Activated CD4-positive, alpha-beta T cell treated with anti-CD3 and anti-CD28 coated beads for 36 hours (primary cell): ENCODE data around the gene CACNA1C. TPM values are rescaled to one million over a fixed set of nuclear protein-coding genes. Genes with fewer than 3 reads are reported as not detected.

Source experiments
- ATAC-seq: fragments of 200-7000 bp; cut with Tn5 transposase; one replicate; pipeline ENCODE4 v1.10.0; 2021; ENCODE audit warnings: mild to moderate bottlenecking, moderate library complexity
- CTCF ChIA-PET: fragments of 350-600 bp; sonication (Branson Sonifier 250); formaldehyde crosslinking; loops from one replicate; lab custom pipeline; 2021; ENCODE audit warnings: antibody characterized with exemption; lab: Charles Lee
- POLR2A ChIA-PET: fragments of 350-600 bp; sonication (Branson Sonifier 250); formaldehyde crosslinking; loops from one replicate; lab custom pipeline; 2021; ENCODE audit warnings: antibody characterized with exemption, inconsistent platforms; lab: Charles Lee
- DNase-seq: peaks from one replicate; pipeline ENCODE4 v3.0.0-alpha.2; 2020
- H3K27ac Mint-ChIP-seq: one replicate; pipeline ENCODE4 v1.8.0; 2021; ENCODE audit warnings: mixed read lengths
- H3K27me3 Mint-ChIP-seq: one replicate; pipeline ENCODE4 v1.8.0; 2021; ENCODE audit warnings: mixed read lengths
- H3K36me3 Mint-ChIP-seq: one replicate; pipeline ENCODE4 v1.8.0; 2021; ENCODE audit warnings: low read depth, mixed read lengths
- H3K4me1 Mint-ChIP-seq: one replicate; pipeline ENCODE4 v1.8.0; 2021; ENCODE audit warnings: mixed read lengths
- H3K4me3 Mint-ChIP-seq: one replicate; pipeline ENCODE4 v1.8.0; 2021; ENCODE audit warnings: mild to moderate bottlenecking, moderate library complexity, mixed read lengths
- H3K9me3 Mint-ChIP-seq: one replicate; pipeline ENCODE4 v1.8.0; 2021; ENCODE audit warnings: low read depth, mixed read lengths
- intact Hi-C, 2 experiments: fragments of 100-400 bp; cut with DNase I in 1 of 2; cut with micrococcal nuclease in 1 of 2; formaldehyde crosslinking; loops; one replicate each; pipeline versions ENCODE4 v1.14.2 to v1.15.1; 2022 to 2024; cut with DNase I, micrococcal nuclease
- total RNA-seq, 2 experiments: library from RNA; stranded (reverse); gene quantifications; one replicate each; pipeline ENCODE4 v1.2.3, GENCODE V29; 2021

Gene CACNA1C
- total RNA-seq, 2 experiments from 2014 or later, result 0.11 TPM

- intact Hi-C loops, result no loop called here
- ATAC-seq (no peak), DNase-seq (no peak)
- Mint-ChIP-seq H3K4me3 (no peak overlapping the region), H3K36me3 (no peaks in the 10 kb centered on the region), H3K27ac (no peak overlapping the region), H3K4me1 (no peaks in the 10 kb centered on the region), H3K9me3 (no peaks in the 10 kb centered on the region), H3K27me3 (no peaks in the 10 kb centered on the region)
- CTCF ChIA-PET, result interaction anchor here (0.6 kb wide), 1 partner anchor 18 kb away, joined by 3 read pairs; no protein-coding TSS in a partner anchor
- POLR2A ChIA-PET, result no interaction called here
Measured at GRCh38 chr12:2555487-2556082, 502.8 kb downstream of the CACNA1C start.

- POLR2A ChIA-PET, result interaction anchor here (0.7 kb wide), 1 partner anchor 923 kb away, joined by 4 read pairs; no protein-coding TSS in a partner anchor
- H3K36me3 Mint-ChIP-seq, result no peaks in the 10 kb centered on the region
- no peak overlapping the region for H3K27ac Mint-ChIP-seq
- intact Hi-C loops, result no loop called here
- no peak overlapping the region for H3K4me3 Mint-ChIP-seq
- H3K4me1 Mint-ChIP-seq, result no peaks in the 10 kb centered on the region
- CTCF ChIA-PET, result interaction anchor here (1.1 kb wide), 1 partner anchor 13 kb away, joined by 3 read pairs; no protein-coding TSS in a partner anchor
- ATAC-seq (no peak), DNase-seq (no peak)
- no peaks in the 10 kb centered on the region for H3K27me3 Mint-ChIP-seq
- no peaks in the 10 kb centered on the region for H3K9me3 Mint-ChIP-seq
Measured at GRCh38 chr12:2557597-2557996, 504.8 kb downstream of the CACNA1C start.

- no peaks in the 10 kb centered on the region for H3K36me3 Mint-ChIP-seq
- ChIA-PET POLR2A (no interaction called here), CTCF (interaction anchor here (0.7 to 0.8 kb wide), 2 partner anchors 448 to 942 kb away, joined by 3 read pairs; no protein-coding TSS in a partner anchor)
- intact Hi-C loops, result no loop called here
- no peak overlapping the region for H3K4me3 Mint-ChIP-seq
- H3K27ac Mint-ChIP-seq, result no peak overlapping the region
- H3K4me1 Mint-ChIP-seq, result no peaks in the 10 kb centered on the region
- no peaks in the 10 kb centered on the region for H3K27me3 Mint-ChIP-seq
- ATAC-seq (no peak), DNase-seq (no peak)
- H3K9me3 Mint-ChIP-seq, result no peaks in the 10 kb centered on the region
Measured at GRCh38 chr12:2559931-2560330, 507.1 kb downstream of the CACNA1C start.

GRCh38 chr12:2560356-2560755, 507.6 kb downstream of the CACNA1C start:
- no peak overlapping the region for H3K4me3 Mint-ChIP-seq
- CTCF ChIA-PET, result interaction anchor here (0.7 to 0.8 kb wide), 2 partner anchors 448 to 943 kb away, joined by 3 read pairs; no protein-coding TSS in a partner anchor
- intact Hi-C loops, result no loop called here

GRCh38 chr12:2561367-2561766, 508.6 kb downstream of the CACNA1C start:
- ChIA-PET POLR2A (no interaction called here), CTCF (no interaction called here)
- H3K4me3 Mint-ChIP-seq, result no peak overlapping the region
- no peak for ATAC-seq
- H3K27me3 Mint-ChIP-seq, result no peaks in the 10 kb centered on the region
- H3K4me1 Mint-ChIP-seq, result no peaks in the 10 kb centered on the region
- intact Hi-C loops, result no loop called here
- no peaks in the 10 kb centered on the region for H3K9me3 Mint-ChIP-seq
- DNase-seq, result no peak
- H3K27ac Mint-ChIP-seq, result no peak overlapping the region
- H3K36me3 Mint-ChIP-seq, result no peaks in the 10 kb centered on the region

More at GRCh38 chr12:2560356-2560755, 507.6 kb downstream of the CACNA1C start:
- no peak for DNase-seq
- Mint-ChIP-seq H3K36me3 (no peaks in the 10 kb centered on the region), H3K9me3 (no peaks in the 10 kb centered on the region), H3K27ac (no peak overlapping the region), H3K27me3 (no peaks in the 10 kb centered on the region), H3K4me1 (no peaks in the 10 kb centered on the region)
- ATAC-seq, result no peak
- POLR2A ChIA-PET, result no interaction called here

GRCh38 chr12:2562400-2562799, 509.6 kb downstream of the CACNA1C start:
- H3K9me3 Mint-ChIP-seq, result no peaks in the 10 kb centered on the region
- no peaks in the 10 kb centered on the region for H3K36me3 Mint-ChIP-seq
- H3K4me1 Mint-ChIP-seq, result no peaks in the 10 kb centered on the region
- no peak overlapping the region for H3K27ac Mint-ChIP-seq
- no peak overlapping the region for H3K4me3 Mint-ChIP-seq
- H3K27me3 Mint-ChIP-seq, result no peaks in the 10 kb centered on the region
- DNase-seq (no peak), ATAC-seq (no peak)
- ChIA-PET POLR2A (no interaction called here), CTCF (interaction anchor here (0.6 to 1.1 kb wide), 3 partner anchors 24 to 1811 kb away, joined by 3 to 4 read pairs (median 3); no protein-coding TSS in a partner anchor)
- intact Hi-C loops, result no loop called here

- Mint-ChIP-seq H3K4me1 (no peaks in the 10 kb centered on the region), H3K4me3 (no peak overlapping the region), H3K27me3 (no peaks in the 10 kb centered on the region), H3K27ac (no peak overlapping the region), H3K9me3 (no peaks in the 10 kb centered on the region), H3K36me3 (no peaks in the 10 kb centered on the region)
- intact Hi-C loops, result no loop called here
- ChIA-PET POLR2A (no interaction called here), CTCF (interaction anchor here (1.1 kb wide), 1 partner anchor 23 kb away, joined by 4 read pairs; no protein-coding TSS in a partner anchor)
- ATAC-seq (no peak), DNase-seq (no peak)
Measured at GRCh38 chr12:2563709-2564108, 510.9 kb downstream of the CACNA1C start.

GRCh38 chr12:2566161-2566560, 513.4 kb downstream of the CACNA1C start:
- H3K27ac Mint-ChIP-seq, result no peak overlapping the region
- peaks cover 2% of the 10 kb centered on the region for H3K27me3 Mint-ChIP-seq
- CTCF ChIA-PET, result no interaction called here
- no peak for DNase-seq
- H3K4me3 Mint-ChIP-seq, result no peak overlapping the region
- H3K36me3 Mint-ChIP-seq, result no peaks in the 10 kb centered on the region
- H3K9me3 Mint-ChIP-seq, result no peaks in the 10 kb centered on the region
- ATAC-seq, result no peak
- POLR2A ChIA-PET, result interaction anchor here (0.6 kb wide), 1 partner anchor 783 kb away, joined by 6 read pairs; no protein-coding TSS in a partner anchor
- H3K4me1 Mint-ChIP-seq, result no peaks in the 10 kb centered on the region
- intact Hi-C loops, result no loop called here

GRCh38 chr12:2567711-2568110, 514.9 kb downstream of the CACNA1C start:
- no peaks in the 10 kb centered on the region for H3K4me1 Mint-ChIP-seq
- H3K27me3 Mint-ChIP-seq, result peaks cover 2% of the 10 kb centered on the region
- no peak for DNase-seq
- H3K9me3 Mint-ChIP-seq, result no peaks in the 10 kb centered on the region
- ATAC-seq, result no peak
- CTCF ChIA-PET, result interaction anchor here (0.8 kb wide), 1 partner anchor 596 kb away, joined by 3 read pairs; no protein-coding TSS in a partner anchor
- H3K27ac Mint-ChIP-seq, result no peak overlapping the region
- intact Hi-C loops, result no loop called here
- no peak overlapping the region for H3K4me3 Mint-ChIP-seq
- POLR2A ChIA-PET, result no interaction called here
- no peaks in the 10 kb centered on the region for H3K36me3 Mint-ChIP-seq

- Mint-ChIP-seq H3K4me1 (no peaks in the 10 kb centered on the region), H3K27ac (no peak overlapping the region), H3K9me3 (no peaks in the 10 kb centered on the region), H3K4me3 (no peak overlapping the region), H3K27me3 (peaks cover 11% of the 10 kb centered on the region), H3K36me3 (no peaks in the 10 kb centered on the region)
- ATAC-seq (no peak), DNase-seq (no peak)
- ChIA-PET POLR2A (no interaction called here), CTCF (no interaction called here)
- intact Hi-C loops, result no loop called here
Measured at GRCh38 chr12:2570562-2570961, 517.8 kb downstream of the CACNA1C start.

- DNase-seq (no peak), ATAC-seq (no peak)
- Mint-ChIP-seq H3K27me3 (peaks cover 14% of the 10 kb centered on the region), H3K36me3 (no peaks in the 10 kb centered on the region), H3K9me3 (no peaks in the 10 kb centered on the region), H3K27ac (no peak overlapping the region), H3K4me3 (no peak overlapping the region), H3K4me1 (no peaks in the 10 kb centered on the region)
- POLR2A ChIA-PET, result no interaction called here
- intact Hi-C loops, result no loop called here
- CTCF ChIA-PET, result no interaction called here
Measured at GRCh38 chr12:2574355-2574935, 521.7 kb downstream of the CACNA1C start.

GRCh38 chr12:2575245-2575644, 522.5 kb downstream of the CACNA1C start:
- Mint-ChIP-seq H3K36me3 (no peaks in the 10 kb centered on the region), H3K9me3 (no peaks in the 10 kb centered on the region), H3K4me3 (no peak overlapping the region), H3K27ac (no peak overlapping the region), H3K4me1 (no peaks in the 10 kb centered on the region), H3K27me3 (peaks cover 14% of the 10 kb centered on the region)
- CTCF ChIA-PET, result no interaction called here
- POLR2A ChIA-PET, result no interaction called here
- DNase-seq, result no peak
- intact Hi-C loops, result no loop called here
- ATAC-seq, result no peak
